CD14-positive monocyte (primary cell): ENCODE data around the gene MMP7. TPM values are rescaled to one million over a fixed set of nuclear protein-coding genes. Genes with fewer than 3 reads are reported as not detected.

Experiments
- DNase-seq, 3 donors: peaks; one replicate each; pipeline ENCODE4 v3.0.0-alpha.2; 2011 to 2022
- H2AFZ ChIP-seq: 2 replicates; pipeline ENCODE4 v1.6.0; 2012; ENCODE audit warnings: mild to moderate bottlenecking, low read depth, low read length, inconsistent platforms; ENCODE audit not compliant: insufficient read depth, poor library complexity, severe bottlenecking
- H3K27ac ChIP-seq, 2 donors: 1 replicate in 1 of 2; 2 replicates in 1 of 2; pipeline ENCODE4 v1.5.1; 2012 to 2013; ENCODE audit warnings: low read length in 2 of 2, control low read depth in 1 of 2, inconsistent platforms in 1 of 2, low read depth in 1 of 2, mild to moderate bottlenecking in 1 of 2
- H3K27me3 ChIP-seq, 2 donors: one replicate each; pipeline versions ENCODE4 v1.6.0 to v1.6.1; 2011 to 2013; ENCODE audit warnings: low read length in 2 of 2; ENCODE audit not compliant: control insufficient read depth in 2 of 2, insufficient read depth in 2 of 2
- H3K36me3 ChIP-seq, 2 donors: replicated peaks in 1 of 2; 1 replicate in 1 of 2; 2 replicates in 1 of 2; pipeline versions ENCODE4 v1.5.1 to v1.6.1; 2012 to 2013; ENCODE audit warnings: low read length in 2 of 2, control low read depth in 1 of 2, inconsistent platforms in 1 of 2, mild to moderate bottlenecking in 1 of 2; ENCODE audit not compliant: insufficient read depth in 2 of 2, control insufficient read depth in 1 of 2
- H3K4me1 ChIP-seq, 2 donors: 1 replicate in 1 of 2; 2 replicates in 1 of 2; pipeline versions ENCODE4 v1.5.1 to v1.6.1; 2012 to 2013; ENCODE audit warnings: low read length in 2 of 2, control low read depth in 1 of 2, inconsistent platforms in 1 of 2, mild to moderate bottlenecking in 1 of 2, moderate library complexity in 1 of 2; ENCODE audit not compliant: insufficient read depth in 2 of 2, control insufficient read depth in 1 of 2
- H3K4me2 ChIP-seq: replicated peaks from 2 replicates; pipeline ENCODE3; 2012; ENCODE audit warnings: low read length, moderate library complexity, mild to moderate bottlenecking; ENCODE audit not compliant: poor library complexity, severe bottlenecking; ENCODE audit errors: extremely low read depth
- H3K4me3 ChIP-seq, 3 experiments: fragments of 200-600 bp in 1 of 3; sonication (generic) in 1 of 3; replicated peaks in 1 of 3; 1 replicate in 2 of 3; 2 replicates in 1 of 3; pipeline ENCODE4 v1.5.1; 2011 to 2013; ENCODE audit warnings: low read length in 3 of 3, mild to moderate bottlenecking in 3 of 3, control low read depth in 2 of 3, low read depth in 2 of 3, inconsistent platforms in 1 of 3, moderate library complexity in 1 of 3
- H3K79me2 ChIP-seq: 2 replicates; pipeline ENCODE4 v1.6.0; 2012; ENCODE audit warnings: mild to moderate bottlenecking, control low read depth, inconsistent platforms, low read length, moderate library complexity; ENCODE audit not compliant: insufficient read depth
- H3K9ac ChIP-seq: 2 replicates; pipeline ENCODE4 v1.6.0; 2017; ENCODE audit warnings: low read length, mild to moderate bottlenecking; ENCODE audit not compliant: insufficient read depth, poor library complexity, severe bottlenecking
- H3K9me3 ChIP-seq, 2 donors: replicated peaks in 1 of 2; 1 replicate in 1 of 2; 2 replicates in 1 of 2; pipeline versions ENCODE4 v1.5.1 to v1.6.1; 2012 to 2013; ENCODE audit warnings: low read length in 2 of 2, control low read depth in 1 of 2; ENCODE audit not compliant: control insufficient read depth in 1 of 2, insufficient read depth in 1 of 2
- H4K20me1 ChIP-seq: 2 replicates; pipeline ENCODE4 v1.6.0; 2012; ENCODE audit warnings: mild to moderate bottlenecking, low read length, control low read depth, moderate library complexity; ENCODE audit not compliant: insufficient read depth
- H3K27ac Mint-ChIP-seq, 7 donors: one replicate each; pipeline ENCODE4 v1.8.0; 2020; ENCODE audit warnings: mild to moderate bottlenecking in 7 of 7, mixed read lengths in 7 of 7, moderate library complexity in 6 of 7, inconsistent platforms in 2 of 7
- H3K27me3 Mint-ChIP-seq, 3 donors: one replicate each; pipeline ENCODE4 v1.8.0; 2021 to 2022; ENCODE audit warnings: low read depth in 3 of 3, mild to moderate bottlenecking in 3 of 3, mixed read lengths in 3 of 3, moderate library complexity in 3 of 3, inconsistent platforms in 1 of 3
- H3K36me3 Mint-ChIP-seq, 2 donors: one replicate each; pipeline ENCODE4 v1.8.0; 2020; ENCODE audit warnings: mixed read lengths in 2 of 2, inconsistent platforms in 1 of 2, mild to moderate bottlenecking in 1 of 2
- H3K4me1 Mint-ChIP-seq: one replicate; pipeline ENCODE4 v1.8.0; 2020; ENCODE audit warnings: mild to moderate bottlenecking, mixed read lengths
- H3K4me3 Mint-ChIP-seq, 2 donors: one replicate each; pipeline ENCODE4 v1.8.0; 2020; ENCODE audit warnings: mild to moderate bottlenecking in 2 of 2, mixed read lengths in 2 of 2, moderate library complexity in 1 of 2
- H3K9me3 Mint-ChIP-seq, 7 donors: one replicate each; pipeline ENCODE4 v1.8.0; 2020 to 2022; ENCODE audit warnings: mixed read lengths in 7 of 7, mild to moderate bottlenecking in 6 of 7, moderate library complexity in 6 of 7, inconsistent platforms in 2 of 7
- WGBS: methylation state at CpG from one replicate; pipeline ENCODE4 v1.1.5; 2013; ENCODE audit warnings: missing lambda C conversion rate; ENCODE audit not compliant: insufficient coverage; 5-methylcytosine and 5-hydroxymethylcytosine counted together
- intact Hi-C, 2 donors: fragments of 100-400 bp; cut with micrococcal nuclease; formaldehyde crosslinking; loops; one replicate each; pipeline versions ENCODE4 v1.15.0 to v1.15.1; 2023
- polyA plus RNA-seq, 3 donors: library from polyadenylated mRNA; depleted of rRNA in 1 of 3; unstranded in 2 of 3; stranded (reverse) in 1 of 3; fragments of 300-500 nt in 2 of 3; fragments of >200 nt in 1 of 3; fragmentation: Illumina TruSeq in 2 of 3; gene quantifications; 1 replicate in 2 of 3; 2 replicates in 1 of 3; pipeline ENCODE4 v1.2.3, GENCODE V29; 2012 to 2021
- TF ChIP-seq, protein P1 (sequence below): fragments of 200-600 bp; IDR thresholded peaks from one replicate; pipeline ENCODE4 v1.8.0; 2022; ENCODE audit warnings: antibody characterized with exemption, mild to moderate bottlenecking

The MMP7 gene
- polyA plus RNA-seq, 3 donors = not detected

DNA sequence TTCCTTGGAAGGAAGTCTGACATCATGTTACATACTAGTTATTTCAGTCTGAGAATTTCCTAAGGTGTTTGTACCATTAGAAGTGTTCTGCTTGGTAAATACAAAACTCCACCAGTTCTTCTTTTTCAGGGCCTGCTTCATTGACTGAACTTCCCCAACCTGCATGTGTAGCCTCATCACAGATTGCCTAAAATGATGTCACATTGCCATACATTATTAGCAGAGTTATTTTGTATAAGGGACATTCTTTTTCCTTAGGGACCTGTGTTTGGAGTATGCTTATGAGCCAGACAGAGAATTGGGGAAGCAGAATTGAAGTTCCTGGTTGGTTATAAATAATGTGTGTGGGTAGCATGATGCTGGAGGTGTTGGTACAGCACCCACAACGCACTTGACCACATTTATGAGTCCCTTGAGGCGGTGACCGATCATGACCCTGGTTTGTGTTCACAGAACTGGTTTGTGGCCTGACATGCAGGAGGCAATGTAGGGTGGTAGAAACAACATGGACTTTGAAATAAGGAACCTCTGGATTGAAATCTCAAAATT is 16.4 kb upstream of the MMP7 start:
- DNase-seq = peak; percentile 41 to 65 (median 54)
- Histone ChIP-seq H2AFZ (no peak overlapping the region), H4K20me1 (no peaks in the 10 kb centered on the region), H3K27ac (peak overlapping the region in 1 of 2 donors; percentile 29), H3K4me2 (no peak overlapping the region), H3K27me3 (no peaks in the 10 kb centered on the region), H3K36me3 (no peaks in the 10 kb centered on the region), H3K4me1 (peaks cover 0 to 11% of the 10 kb centered on the region in 2 donors), H3K9ac (no peak overlapping the region), H3K4me3 (no peak overlapping the region), H3K9me3 (no peaks in the 10 kb centered on the region), H3K79me2 (no peaks in the 10 kb centered on the region)
- Mint-ChIP-seq H3K27me3 (peaks cover 0 to 2% (median 2%) of the 10 kb centered on the region in 3 donors), H3K9me3 (peaks cover 0 to 5% (median 0%) of the 10 kb centered on the region in 7 donors), H3K4me1 (peaks cover 12% of the 10 kb centered on the region), H3K4me3 (no peak overlapping the region), H3K27ac (peak overlapping the region in 4 of 7 donors; percentile 55 to 74 (median 66)), H3K36me3 (no peaks in the 10 kb centered on the region)
- WGBS = 0% methylated on average over 2 of the region's 3 CpGs
- intact Hi-C loops = no loop called here
- TF ChIP-seq, protein P1, sequence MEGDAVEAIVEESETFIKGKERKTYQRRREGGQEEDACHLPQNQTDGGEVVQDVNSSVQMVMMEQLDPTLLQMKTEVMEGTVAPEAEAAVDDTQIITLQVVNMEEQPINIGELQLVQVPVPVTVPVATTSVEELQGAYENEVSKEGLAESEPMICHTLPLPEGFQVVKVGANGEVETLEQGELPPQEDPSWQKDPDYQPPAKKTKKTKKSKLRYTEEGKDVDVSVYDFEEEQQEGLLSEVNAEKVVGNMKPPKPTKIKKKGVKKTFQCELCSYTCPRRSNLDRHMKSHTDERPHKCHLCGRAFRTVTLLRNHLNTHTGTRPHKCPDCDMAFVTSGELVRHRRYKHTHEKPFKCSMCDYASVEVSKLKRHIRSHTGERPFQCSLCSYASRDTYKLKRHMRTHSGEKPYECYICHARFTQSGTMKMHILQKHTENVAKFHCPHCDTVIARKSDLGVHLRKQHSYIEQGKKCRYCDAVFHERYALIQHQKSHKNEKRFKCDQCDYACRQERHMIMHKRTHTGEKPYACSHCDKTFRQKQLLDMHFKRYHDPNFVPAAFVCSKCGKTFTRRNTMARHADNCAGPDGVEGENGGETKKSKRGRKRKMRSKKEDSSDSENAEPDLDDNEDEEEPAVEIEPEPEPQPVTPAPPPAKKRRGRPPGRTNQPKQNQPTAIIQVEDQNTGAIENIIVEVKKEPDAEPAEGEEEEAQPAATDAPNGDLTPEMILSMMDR = no peak

DNA sequence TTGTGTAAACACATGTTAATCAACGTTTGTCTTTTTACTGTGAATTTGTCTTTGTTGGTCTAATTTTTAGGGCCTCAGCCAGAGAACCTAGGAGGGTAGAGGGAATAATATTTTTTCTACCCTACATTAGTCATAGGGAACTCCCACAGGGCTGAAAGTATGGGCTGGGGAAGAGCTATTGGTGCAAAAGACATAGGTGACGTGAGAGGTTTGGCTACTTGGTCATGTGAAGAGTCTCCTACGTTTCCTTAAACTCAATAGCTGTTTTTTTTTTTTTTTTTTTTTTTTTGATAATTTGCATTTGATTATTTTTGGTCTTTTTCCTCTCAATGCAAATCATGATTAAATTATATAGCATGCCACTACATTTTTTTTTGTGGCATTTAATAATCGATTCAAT is 15.9 kb upstream of the MMP7 start:
- Mint-ChIP-seq H3K9me3 (peaks cover 0 to 5% (median 0%) of the 10 kb centered on the region in 7 donors), H3K4me1 (peaks cover 12% of the 10 kb centered on the region), H3K4me3 (no peak overlapping the region), H3K27ac (peak overlapping the region in 1 of 7 donors; percentile 74), H3K27me3 (peaks cover 0 to 2% (median 2%) of the 10 kb centered on the region in 3 donors), H3K36me3 (no peaks in the 10 kb centered on the region)
- Histone ChIP-seq H3K9ac (no peak overlapping the region), H3K79me2 (no peaks in the 10 kb centered on the region), H3K4me3 (no peak overlapping the region), H3K4me1 (peaks cover 0 to 11% of the 10 kb centered on the region in 2 donors), H3K9me3 (no peaks in the 10 kb centered on the region), H4K20me1 (no peaks in the 10 kb centered on the region), H2AFZ (no peak overlapping the region), H3K27me3 (no peaks in the 10 kb centered on the region), H3K36me3 (no peaks in the 10 kb centered on the region), H3K4me2 (no peak overlapping the region), H3K27ac (no peak overlapping the region)
- intact Hi-C loops = no loop called here
- TF ChIP-seq, protein P1 = no peak
- DNase-seq = peak in 1 of 3 donors; percentile 57
- WGBS = no CpG with 5 or more reads among the region's 4 CpGs
